ENCODE measurements around the gene ARL16.
A peak's percentile ranks its signal among the peaks of the same experiment; 100 is the strongest.

The ARL16 gene

DNA sequence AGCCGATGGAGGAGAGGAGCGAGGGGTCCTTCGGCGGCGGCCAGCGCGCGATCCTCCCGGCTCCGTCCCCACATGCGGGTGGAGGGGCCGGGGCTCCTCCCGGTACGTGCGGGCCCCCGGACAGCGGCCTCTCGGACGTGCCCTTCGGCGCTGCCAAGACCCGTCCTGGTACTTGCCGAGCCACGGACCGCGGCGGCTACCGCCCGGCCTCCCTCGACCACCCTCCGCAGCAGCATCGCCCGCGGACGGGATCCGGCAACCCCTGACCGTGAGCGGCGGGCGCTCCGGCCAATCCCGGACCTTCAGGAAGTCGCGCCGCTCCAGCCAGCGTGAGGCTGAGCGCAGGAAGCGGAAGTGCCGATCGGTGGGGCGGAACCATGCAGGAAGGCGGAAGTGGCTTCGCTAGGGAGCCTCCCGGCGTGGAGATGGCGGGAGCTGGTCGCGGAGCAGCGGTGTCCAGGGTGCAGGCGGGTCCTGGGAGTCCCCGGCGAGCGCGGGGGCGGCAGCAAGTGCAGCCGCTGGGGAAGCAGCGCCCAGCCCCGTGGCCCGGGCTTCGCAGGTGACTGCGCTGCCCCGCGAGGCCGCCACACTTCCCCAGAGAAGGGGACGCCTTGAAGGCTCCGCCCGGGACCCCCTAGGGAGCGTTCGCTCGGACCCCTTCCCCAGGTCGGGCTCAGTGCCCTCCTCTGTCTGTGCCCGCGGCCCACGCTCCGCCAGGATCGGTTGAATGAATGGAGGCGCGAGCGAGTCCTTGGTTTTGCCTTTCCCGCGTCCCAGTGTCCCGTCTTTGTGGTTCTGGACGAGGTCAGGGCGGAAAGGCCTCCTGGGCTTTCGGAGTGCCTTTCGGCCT, 17.0 kb downstream of the ARL16 start, which contains the start of the genes CCDC137 and OXLD1:
Gene CCDC137, plus strand, starts transcription at position 396 of the 850 bp plus-strand sequence. Its CDS starts 30 bp downstream, at position 426.
Gene OXLD1, minus strand, starts transcription at position 264 of the 850 bp plus-strand sequence. Its CDS starts 28 bp downstream, at position 236.
- DNase-seq, result peak; percentile 97

DNA sequence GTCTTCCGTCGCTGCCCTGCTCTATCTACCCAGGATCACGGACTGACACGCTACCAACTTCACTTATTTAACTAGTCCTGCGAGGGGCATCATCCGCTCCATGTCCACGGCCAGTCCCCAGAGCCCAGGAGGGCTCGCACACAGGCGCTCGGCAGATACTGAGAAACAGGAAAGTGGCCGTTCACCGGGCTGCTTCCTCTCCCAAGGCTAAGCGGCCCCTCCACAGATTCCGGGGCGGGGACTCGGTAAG, 17.6 kb downstream of the ARL16 start:
- no peak for DNase-seq

DNA sequence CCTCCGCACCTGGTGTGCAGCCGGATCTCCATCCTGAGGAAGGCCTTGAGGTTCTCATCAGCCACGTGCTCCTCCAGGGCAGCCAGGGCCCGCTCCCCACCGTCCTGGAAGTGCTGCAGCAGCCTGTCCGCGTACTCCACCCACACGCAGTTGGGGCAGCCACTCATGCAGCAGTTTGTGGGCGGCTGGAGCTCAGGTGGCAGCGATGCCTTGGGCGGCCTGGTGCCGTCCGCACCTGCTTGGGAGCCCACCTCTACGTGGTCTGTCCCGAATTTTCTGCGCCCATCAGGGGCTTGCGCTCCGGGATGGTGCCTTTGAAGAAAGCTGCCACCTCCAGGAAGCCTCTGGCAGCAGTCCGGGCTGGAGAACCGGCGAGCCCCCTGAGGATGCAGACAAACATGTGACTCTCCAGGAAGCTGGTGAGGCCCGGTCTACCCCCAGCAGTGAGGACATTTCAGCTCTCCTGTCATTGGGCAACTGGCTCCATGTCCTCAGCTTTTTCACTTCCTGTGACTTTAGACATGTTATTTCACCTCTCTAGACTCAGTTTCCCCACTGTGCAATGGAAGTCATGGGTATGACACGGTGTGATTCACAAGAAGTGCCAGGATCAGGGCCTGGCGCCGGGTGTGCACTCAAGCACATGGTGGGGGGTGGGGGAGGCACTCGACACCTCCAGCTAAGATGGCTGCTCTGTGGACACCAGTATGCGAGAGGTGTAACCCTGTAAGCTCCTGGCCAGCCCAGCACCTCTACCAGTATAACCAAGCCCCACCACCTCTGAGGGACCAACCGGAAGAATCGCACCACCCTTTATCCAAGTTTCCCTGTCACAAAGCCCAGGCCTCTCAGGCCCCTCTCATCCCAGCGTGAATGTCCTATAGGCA, 18.1 kb downstream of the ARL16 start:
- peak; percentile 25 for DNase-seq

DNA sequence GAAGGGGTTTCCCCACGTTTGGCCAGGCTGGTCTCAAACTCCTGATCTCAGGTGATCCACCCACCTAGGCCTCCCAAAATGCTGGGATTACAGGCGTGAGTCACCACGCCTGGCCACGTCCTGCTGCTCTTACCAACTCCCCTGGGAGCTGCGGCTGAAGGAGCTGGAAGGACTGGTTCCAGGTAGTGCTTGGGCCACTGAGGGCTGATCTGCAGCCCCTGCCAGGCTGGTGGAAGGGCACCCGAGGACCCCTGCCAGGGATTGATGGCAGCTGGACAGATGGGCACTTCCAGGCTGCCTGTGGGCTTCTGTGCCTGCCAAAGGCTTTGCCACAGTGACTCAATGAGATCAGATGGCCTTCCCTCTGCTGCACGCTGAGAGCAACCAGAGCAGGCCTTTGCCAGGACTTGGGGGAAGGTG, 19.5 kb downstream of the ARL16 start:
- DNase-seq, result no peak

DNA sequence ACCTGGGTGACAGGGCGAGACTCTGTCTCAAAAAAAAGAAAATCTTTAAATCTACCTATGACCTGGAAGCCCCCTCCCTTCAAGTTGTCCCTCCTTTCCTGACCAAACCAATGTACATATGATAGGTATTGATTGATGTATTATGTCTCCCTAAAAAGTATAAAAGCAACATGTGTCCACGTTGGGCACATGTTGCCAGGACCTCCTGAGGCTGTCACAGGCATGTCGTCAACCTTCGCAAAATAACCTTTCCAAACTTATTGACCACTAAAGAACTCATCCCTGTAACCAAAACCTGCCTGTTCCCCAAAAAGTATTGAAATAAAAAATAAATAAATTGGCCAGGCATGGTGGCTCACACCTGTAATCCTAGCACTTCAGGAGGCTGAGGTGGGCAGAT, 21.6 kb downstream of the ARL16 start:
- DNase-seq, result no peak

DNA sequence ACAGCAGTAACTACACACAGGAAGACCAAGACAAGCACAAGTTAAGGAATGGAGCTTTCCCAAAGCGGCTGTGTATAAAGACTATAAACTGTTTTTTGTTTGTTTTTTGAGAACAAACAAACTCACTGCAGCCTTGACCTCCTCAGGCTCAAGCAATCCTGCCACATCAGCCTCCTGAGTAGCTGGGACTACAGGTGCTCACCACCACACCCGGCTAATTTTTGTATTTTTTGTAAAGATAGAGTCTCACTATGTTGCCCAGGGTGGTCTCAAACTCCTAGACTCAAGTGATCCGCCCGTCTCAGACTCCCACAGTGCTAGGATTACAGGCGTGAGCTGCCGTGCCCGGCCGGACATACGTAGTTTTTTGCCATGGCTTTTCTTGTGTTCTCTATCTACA, 23.2 kb downstream of the ARL16 start:
- DNase-seq, result no peak

DNA sequence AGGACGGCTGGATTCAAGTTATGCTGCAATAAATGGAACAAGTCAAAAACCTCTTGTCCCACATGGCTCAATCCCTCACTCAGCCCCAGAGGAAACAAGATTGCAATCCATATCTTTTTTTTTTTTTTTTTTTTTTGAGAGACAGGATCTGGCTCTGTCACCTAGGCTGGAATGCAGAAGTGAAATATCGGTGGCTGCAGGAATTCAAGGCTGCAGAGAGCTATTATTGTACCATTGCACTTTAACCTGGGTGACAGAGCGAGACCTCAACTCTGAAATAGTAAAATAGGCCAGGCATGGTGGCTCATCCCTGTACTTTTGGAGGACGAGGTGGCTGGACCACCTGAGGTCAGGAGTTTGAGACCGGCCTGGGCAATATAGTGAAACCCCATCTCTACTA, 24.6 kb downstream of the ARL16 start:
- DNase-seq, result no peak

DNA sequence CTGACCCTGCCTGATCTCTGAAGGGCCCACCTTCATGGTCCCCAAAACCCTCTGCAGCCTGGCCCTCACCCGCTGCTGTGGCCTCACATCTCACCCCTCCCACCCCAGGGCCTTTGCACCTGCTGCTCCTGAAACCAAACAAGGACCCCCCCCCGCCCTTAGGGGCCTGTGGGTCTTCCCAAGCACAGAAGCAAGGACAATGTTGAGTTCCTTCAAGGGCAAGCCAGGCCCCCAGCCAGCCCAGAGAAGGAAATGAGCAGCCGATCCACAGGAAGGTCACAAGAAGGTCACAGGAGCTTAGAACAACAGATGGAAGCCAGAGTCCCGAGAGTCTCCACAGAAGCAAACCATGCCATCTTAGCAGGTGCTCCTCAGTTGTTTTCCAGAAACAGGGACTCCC, 26.8 kb downstream of the ARL16 start:
- no peak for DNase-seq

DNA sequence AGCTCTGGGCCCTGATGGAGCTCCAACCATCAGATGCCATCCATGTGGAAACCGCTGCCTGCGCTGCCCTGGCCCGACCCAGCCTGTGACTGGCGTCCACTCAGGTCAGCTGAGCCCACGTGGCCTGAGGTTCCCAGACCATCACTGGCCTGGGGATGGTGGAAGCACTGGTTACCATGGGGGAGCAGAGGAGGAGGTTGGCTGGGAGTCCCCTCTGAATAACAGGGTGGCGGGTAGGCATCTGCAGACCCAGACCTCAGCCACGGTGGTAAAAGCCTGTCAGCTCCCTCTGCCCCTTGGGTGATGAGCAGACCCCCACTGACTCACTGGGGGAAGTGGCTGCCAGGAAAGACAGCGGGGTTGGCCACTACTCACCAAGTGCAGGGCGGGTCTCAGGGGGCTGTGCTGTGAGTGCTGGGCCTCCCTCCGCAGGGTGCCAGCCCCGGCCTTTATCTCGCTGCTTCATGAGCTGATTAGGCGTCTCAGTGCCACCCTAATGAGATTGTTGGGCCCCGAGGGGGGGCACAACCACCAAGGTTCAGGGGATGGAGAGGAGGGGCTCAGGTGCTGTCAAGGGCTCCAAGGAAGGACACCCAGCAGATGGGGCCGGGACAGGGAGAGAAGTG, 27.4 kb downstream of the ARL16 start, which contains the start of gene PDE6G:
Gene PDE6G, minus strand, starts transcription at position 425 of the 626 bp plus-strand sequence. CDS start 3,237 bp downstream, outside the sequence.
- DNase-seq, result no peak

DNA sequence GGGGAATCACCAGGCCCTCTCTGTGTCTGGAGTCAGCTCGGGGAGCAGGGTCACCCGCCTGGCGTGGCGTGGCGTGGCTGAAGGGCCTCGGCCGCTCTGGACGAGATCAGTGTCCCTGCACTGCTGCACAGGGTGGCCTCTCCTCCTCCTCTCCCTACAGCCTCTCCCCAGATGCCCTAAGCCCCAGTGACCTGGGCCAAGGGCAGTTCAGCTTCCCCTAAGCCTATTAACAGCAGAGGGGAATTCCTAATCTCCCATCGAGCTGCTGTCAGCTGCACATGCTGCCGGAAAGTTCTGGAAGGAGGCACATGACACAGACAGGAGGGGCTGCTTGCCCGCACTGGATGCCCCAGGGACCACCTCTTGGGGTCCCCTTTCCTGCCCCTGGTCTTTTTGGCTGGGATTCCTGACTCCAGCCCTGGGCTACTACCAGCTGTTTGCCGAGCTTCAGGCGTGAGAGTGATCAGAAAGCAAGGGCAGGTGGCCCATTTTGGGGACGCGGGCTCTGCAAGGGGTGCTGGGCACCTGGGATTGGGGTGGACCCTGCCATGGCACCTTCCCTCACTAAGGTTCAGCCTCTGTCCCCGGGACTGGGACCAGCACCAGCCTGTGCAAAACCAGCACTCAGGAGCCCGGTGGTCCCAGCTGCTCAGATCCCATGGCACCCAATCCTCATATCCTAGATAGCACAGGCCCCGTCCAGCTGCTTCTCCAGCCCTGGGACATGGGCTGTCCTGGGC, 28.0 kb downstream of the ARL16 start:
- DNase-seq, result no peak

DNA sequence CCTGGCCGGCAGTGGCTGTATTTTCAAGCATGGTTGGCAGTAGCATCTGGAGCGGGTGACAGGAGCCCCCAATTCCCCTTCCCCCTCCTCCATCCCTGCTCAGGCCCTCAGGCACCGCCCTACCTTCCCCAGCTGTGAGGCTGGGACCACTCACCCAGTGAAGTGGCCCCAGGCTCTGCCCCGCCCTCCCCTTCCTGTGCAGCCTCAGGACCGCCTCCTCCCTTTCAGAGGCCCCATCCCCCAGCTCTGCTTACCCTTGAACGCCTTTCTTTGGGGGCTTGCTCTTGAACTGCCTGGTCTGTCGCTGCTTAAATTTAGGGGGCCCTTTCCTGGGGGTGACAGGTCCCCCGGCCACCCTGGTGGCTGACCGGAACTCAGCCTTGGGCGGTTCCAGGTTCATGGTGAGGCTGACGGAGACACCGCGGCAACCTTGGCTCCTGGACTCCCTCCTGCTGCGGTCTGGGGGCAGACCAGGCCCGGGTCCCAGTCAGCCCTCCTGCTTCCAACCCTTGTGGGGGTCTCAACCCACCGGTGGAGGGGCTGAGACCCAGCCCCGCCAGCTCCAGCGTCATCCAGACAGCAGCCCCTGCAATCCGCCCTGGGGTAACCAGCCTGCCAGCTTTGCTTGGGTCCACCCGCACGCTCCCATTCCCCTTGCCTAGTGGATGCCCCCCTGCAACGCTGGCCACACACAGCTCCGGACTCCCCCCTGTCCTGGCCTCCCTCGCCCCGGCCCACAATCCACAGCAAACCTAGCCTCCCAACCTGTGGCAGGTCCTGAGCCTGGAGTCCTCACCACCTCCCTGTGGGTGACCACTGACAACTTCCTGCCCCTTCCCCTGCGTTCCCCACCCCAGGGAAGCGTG, 30.5 kb downstream of the ARL16 start:
- no peak for DNase-seq

DNA sequence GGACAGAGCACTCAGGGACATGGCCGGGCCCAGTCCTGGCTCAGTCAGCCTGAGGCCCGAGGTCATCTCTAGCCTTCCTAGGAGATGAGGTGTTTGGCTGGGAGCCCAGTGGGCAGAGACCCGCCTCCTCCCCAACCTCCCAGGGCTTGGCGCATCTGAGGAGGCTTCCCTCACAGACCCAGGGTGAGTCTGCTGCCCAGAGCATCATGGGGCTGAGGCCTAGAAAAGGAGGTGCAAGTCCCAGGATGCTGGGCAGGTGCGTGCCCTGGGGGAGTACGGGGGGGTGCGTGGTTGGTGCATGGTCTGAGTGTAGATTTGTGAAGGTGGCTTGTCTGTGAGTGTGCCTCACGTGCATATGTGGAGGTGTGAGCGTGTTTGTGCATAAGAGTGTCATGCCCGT, 31.9 kb downstream of the ARL16 start:
- DNase-seq, result peak; percentile 82

DNA sequence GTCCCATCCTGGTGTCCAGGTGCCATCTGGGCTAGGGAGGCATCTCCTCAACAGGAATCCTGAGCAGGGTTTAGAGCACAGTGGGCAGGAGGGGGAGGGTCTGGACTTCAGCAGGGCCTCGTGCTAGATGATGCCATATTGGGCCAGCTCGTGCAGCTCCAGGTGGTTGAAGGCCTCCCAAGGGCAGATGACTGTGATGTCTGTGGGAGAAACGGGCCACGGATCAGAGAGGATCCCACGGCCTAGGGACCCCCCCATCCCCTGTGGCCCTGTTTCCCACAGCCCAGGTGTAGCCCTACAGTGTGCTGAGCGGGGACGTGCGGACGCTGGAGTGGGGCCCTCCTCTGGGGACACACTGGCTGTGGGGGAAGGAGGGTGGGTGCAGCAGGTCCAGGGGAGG, 32.6 kb downstream of the ARL16 start:
- DNase-seq, result no peak

DNA sequence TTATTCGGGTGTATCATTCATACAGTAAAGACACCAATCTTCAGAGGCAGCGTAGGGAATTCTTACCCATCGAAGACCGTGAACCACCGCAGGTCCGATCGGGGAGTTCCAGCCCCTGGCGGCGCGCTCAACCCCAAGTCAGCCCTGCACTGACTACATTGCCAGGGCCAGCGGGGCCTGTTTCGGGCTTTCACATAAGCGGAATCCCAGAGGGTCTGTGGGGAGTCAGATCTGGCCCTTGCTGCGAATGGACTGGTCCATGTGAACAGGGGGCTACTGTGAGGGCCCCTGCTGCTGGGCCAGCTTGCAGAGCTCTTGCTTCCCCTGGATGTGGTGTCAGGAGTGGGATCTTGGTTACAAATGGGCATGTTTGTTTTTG, 34.9 kb downstream of the ARL16 start:
- DNase-seq, result no peak

DNA sequence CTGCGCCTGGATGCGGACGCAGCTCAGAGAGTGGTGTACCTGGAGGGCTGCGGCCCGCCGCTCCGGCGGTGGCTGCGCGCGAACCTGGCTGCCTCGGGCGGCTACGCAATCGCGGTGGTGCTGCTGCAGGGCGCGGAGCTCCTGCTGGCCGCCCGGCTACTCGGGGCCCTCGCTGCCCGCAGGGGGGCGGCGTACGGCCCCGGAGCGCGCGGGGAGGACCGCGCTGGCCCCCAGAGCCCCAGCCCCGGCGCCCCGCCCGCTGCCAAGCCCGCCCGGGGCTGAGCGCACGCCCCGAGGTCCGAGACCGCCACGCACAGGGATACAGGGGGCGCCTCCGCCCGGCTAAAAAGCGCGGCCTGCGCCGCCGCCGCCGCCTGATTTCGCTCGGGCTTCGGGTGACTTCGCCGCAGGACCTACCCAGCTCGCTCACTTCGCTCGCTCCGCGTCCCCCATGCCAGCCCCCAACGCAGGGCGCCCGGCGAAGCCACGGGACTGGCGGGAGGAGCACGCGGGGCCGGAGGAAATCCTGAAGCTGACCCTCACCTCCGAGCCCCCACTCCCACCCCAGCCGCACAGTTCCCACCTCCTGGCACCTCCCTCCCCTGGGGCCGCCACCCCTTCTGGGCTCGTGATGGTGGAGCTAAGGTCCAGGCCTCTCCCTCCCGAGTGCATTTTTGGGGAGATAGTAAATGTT, 35.4 kb downstream of the ARL16 start:
- no peak for DNase-seq

DNA sequence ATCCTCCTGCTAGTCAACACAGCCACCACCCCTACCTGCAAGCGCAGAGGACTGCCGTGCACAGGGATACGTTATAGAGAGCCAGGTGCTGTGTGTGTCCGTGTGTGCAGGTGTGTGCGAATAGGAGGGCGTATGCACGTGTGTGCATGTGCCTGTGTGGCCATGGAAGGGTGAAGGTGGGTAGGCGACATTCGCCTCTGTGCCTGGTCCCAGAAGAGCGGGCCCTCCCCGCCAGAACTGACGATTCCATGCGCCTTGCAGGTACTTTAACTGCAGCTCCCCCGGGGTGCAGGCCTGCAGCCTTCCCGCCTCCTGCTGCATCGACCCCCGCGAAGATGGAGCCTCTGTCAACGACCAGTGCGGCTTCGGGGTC, 36.0 kb downstream of the ARL16 start:
- DNase-seq, result no peak

DNA sequence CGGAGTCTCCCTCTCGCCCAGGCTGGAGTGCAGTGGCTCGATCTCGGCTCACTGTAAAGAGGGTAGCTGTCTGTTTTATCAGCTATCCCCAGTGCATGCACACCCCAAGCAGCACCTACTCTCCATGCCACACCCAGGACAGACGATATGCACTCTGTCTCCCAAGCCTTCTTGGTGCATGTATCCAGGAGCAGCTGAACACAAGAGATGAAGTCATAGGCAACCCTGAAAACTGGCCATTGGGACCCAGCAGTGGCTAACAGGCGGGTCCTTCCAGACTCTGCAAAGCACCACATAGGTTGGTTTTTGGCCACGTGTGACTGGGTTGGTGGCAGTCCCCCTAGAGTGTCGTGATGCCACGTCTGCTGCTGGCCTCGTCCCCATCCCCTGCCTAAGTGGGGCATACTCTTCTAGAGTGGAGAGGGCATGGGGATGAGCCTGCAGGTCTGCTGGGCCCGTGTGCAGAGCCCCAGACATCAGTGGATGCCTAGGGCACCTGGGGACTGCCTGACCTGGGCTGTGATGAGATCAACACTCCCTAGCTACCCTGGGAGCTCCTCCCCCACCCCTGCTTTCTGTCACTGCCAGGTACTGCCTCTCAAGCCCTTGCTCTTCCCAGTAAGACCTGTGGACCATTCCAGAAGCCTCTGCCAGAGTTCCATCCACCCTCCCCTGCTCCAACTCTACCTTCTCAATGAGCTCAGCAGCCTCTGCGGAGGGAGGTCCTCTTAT, 36.6 kb downstream of the ARL16 start:
- no peak for DNase-seq

DNA sequence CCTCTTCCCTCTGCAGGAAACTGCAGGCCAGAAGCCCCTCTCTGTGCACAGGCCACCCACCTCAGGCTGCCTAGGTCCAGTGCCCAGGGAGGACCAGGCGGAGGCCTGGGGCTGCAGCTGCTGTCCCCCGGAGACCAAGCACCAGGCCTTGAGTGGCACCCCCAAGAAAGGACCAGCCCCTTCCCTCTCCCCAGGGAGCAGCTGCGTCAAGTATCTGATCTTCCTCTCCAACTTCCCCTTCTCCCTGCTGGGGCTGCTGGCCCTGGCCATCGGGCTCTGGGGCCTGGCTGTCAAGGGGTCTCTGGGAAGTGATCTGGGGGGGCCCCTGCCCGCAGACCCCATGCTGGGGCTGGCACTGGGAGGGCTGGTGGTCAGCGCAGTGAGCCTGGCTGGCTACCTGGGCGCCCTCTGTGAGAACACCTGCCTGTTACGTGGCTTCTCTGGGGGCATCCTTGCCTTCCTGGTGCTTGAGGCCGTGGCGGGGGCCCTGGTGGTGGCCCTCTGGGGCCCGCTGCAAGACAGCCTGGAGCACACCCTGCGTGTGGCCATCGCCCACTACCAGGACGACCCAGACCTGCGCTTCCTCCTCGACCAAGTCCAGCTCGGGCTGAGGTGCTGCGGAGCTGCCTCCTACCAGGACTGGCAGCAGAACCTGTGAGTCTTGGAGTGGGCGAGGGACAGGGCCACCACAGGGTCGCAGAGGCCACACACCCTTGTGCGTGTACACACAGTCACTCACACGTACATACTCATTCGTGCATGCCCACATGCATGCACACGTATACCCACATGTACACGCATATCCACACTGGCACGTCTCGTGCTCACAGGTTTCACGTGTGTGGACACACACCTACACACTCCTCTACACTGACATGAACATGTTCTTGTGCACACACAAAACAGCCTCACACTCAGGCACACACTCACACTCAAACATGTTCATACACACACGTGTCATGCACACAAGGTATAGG, 38.3 kb downstream of the ARL16 start:
- no peak for DNase-seq

DNA sequence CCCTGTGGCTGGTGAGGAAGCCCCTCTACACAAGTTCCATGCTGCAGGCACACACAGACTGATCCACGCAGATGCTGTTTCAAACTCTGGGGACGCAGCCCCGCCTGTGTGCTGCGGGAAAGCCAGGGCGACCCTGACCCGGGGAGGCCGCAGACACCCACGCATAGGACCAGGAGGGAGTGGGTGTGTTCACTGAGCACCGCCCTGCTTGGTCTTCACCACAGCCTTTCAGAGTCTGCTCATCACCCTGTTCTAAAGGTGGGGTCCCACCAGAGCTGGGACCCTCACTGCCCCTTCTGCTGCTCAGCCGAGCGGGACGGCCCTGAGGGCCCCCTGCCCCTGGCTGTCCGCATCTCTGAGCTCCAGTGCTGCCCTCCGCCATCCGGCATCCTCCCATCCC, 39.1 kb downstream of the ARL16 start:
- no peak for DNase-seq

All from fibroblast of skin of scalp (primary cell).